ENCODE measurements around the gene TLL2.

DNA sequence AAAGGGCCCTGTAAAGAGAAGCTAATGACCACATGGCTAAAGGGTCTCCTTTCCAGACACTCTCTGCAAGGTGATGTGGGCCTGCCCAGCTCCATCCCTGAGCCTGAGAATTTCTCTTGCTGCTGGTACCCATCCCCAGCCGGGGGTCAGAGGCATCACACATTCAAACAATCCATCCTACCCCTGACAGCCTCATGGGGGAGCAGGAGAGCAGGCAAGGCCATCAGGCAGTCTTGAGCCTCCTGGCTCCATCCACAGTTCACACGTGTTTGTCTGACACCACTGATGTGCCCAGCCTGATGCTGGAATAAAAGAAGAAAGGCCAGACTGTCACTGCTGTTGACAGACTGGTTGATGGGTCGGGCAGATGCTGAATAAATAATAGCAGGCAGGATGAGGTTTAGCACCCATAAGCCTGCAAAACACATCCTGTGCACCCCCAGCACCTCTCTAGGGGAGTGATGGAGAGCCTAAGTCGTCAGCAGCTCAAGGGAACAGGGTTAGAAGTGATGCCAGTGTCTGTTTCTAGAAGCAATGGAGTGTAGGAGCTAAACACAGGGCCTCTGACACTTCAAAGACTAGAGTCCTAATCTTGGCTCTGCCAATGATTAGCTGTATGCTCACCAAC is 43.5 kb downstream of the TLL2 start:
- TF ChIP-seq, protein P1, sequence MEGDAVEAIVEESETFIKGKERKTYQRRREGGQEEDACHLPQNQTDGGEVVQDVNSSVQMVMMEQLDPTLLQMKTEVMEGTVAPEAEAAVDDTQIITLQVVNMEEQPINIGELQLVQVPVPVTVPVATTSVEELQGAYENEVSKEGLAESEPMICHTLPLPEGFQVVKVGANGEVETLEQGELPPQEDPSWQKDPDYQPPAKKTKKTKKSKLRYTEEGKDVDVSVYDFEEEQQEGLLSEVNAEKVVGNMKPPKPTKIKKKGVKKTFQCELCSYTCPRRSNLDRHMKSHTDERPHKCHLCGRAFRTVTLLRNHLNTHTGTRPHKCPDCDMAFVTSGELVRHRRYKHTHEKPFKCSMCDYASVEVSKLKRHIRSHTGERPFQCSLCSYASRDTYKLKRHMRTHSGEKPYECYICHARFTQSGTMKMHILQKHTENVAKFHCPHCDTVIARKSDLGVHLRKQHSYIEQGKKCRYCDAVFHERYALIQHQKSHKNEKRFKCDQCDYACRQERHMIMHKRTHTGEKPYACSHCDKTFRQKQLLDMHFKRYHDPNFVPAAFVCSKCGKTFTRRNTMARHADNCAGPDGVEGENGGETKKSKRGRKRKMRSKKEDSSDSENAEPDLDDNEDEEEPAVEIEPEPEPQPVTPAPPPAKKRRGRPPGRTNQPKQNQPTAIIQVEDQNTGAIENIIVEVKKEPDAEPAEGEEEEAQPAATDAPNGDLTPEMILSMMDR (IDR thresholded peaks at IDR 0.05): peak in 1 of 3 experiments; percentile 45
- no peak for TF ChIP-seq POLR2A (IDR thresholded peaks at IDR 0.05)
